NCI-H146 treated with DMSO at 0.1 percent for 48 hours (cell line): ENCODE data around the gene PAXX.
"Not testable (repeated sequence)": the region's sequence is repeated elsewhere in the genome, so short reads cannot be mapped to it uniquely, and the experiment has no call there.

Source experiments
- DNase-seq: peaks from one replicate; lab custom pipeline; 2025; ENCODE audit not compliant: unreplicated experiment; lab: John Stamatoyannopoulos, UW

Gene PAXX

GRCh38 chr9:137000177-137000930, 8.1 kb downstream of the PAXX start:
- no peak for DNase-seq

- DNase-seq: no peak
Observed at GRCh38 chr9:137001857-137002645, 9.8 kb downstream of the PAXX start.

DNA sequence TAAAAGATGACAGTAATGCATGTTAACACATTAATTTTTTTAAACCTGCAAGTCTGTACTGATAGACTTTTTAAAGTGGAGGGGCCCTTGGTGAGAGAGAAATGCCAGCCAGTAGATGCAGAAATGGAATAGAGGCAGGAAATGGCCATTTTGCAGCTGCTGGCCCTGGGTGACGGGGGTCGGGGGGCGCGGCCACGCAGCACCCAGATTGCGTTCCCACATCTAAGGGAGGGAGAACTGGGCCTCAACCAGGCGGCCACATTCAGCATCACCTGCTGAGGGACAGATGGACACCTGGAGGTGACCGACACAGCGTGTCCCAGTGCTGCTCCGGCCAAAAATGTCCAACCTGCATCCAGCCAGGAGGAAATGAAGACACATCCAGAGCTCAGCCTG, 10.4 kb downstream of the PAXX start:
- no peak for DNase-seq

DNA sequence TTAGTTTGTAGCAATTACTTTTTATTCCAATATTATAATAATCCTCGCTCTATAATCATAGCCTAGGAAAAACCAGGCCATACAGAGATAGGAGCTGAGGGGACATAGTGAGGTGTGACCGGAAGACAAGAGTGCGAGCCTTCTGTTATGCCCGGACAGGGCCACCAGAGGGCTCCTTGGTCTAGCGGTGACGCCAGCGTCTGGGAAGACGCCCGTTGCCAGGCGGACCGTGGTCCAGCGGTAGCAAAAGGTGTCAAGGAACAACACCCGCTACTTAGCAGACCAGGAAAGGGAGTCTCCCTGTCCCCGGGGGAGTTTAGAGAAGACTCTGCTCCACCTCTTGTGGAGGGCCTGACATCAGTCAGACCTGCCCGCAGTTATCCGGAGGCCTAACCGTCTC, 12.1 kb downstream of the PAXX start:
- DNase-seq: not testable (repeated sequence)

- no peak for DNase-seq
Observed at GRCh38 chr9:137006116-137007003, 14.1 kb downstream of the PAXX start.

- no peak for DNase-seq
Observed at GRCh38 chr9:137007108-137007815, 15.0 kb downstream of the PAXX start.

DNA sequence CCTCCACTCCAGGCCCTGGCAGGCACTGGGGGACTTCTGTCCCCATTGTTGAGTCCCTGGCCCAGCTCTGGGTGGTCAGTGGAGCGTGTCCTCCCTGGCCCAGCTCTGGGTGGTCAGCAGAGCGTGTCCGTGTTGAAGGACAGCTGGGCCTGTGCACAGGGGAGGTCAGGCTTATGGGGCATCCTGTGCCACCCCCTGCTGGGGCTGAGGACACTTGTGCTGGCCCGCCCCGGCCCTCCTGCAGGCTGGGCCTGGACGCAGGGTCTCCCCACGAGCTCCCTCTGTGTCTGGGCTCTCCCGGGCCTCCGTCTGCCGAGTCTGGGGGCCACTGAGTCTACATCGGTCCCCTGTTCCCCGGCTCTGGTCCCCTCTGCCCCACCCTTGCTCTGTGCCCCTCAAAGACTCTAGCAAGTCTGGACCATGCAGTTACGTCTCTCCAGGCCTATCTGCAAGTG, 15.6 kb downstream of the PAXX start:
- no peak for DNase-seq

GRCh38 chr9:137008312-137008711, 16.1 kb downstream of the PAXX start:
- no peak for DNase-seq

DNA sequence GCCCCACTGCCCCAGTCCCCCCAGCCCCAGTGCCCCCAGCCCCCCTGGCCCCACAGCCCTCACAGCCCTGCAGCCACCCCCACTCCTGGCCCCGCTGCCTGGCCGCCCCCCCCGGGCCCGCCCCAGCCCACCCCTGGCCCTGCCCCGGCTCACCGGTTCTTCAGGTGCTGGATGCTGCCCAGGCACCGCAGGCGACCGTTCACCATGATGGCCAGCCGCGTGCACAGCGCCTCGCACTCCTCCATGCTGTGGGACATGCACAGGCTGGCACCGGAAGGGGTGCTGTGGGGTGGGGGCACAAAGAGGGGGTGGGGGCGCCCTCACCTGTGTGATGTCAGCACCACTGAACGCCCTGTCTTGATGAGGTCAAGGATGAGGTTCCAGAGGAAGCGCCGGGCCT, 17.0 kb downstream of the PAXX start:
- DNase-seq: no peak

- DNase-seq: no peak
Observed at GRCh38 chr9:137009938-137010732, 17.9 kb downstream of the PAXX start.

DNA sequence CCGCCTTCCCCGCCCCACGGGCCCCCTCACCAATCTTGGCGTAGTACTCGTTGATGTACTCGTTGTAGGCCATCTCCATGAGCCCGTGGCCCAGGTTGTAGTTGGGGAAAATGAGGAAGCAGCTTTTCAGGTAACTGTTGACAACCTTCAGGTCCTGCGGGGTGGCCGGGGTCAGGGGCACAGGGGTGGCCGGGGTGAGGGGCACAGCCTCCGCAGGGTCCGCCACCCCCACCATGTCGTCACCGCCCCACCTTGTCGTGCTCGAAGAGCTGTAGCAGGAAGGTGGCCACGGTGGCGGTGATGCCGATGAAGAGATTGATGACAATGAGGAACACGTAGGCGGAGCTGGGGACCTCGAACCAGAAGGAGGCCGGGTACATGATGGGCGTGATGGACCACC, 18.9 kb downstream of the PAXX start:
- DNase-seq: no peak

GRCh38 chr9:137011907-137012675, 19.9 kb downstream of the PAXX start:
- no peak for DNase-seq

- DNase-seq: no peak
Observed at GRCh38 chr9:137012694-137013570, 20.7 kb downstream of the PAXX start.

DNA sequence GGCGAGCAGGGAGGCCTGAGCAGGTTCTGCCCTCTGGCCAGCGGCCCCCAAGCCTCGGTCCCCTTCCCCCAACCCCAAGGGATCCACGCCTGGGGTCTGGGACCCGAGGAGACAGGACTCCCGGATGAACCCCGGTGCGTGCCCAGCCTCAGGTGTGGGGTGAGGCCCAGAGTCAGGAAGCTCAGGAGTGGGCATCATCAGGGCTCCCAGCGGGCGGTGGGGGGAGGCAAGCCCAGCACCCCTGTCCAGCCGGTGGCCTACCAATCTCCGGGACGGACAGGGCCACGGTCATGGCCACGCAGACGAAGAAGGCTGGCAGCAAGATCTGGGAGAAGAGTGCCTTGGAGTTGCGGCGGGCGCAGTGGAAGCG, 21.3 kb downstream of the PAXX start:
- DNase-seq: no peak

- DNase-seq: no peak
Observed at GRCh38 chr9:137014166-137014565, 21.9 kb downstream of the PAXX start.

- no peak for DNase-seq
Observed at GRCh38 chr9:137014776-137015539, 22.7 kb downstream of the PAXX start.

DNA sequence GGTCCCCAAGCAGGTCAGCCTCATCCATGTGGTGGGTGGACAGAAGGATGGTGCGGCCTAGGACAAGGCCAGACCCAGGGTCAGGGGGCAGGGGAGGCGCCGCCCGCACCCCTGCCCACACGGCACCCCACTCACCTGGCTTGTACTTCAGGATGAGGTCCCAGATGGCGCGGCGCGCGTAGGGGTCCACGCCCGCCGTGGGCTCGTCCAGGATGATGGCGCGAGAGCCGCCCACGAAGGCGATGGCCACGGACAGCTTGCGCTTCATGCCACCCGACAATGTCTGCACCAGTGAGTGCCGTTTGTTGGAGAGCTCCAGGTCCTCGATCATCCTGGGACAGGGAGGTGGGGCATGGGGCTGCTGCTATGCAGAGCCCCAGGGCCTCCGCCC, 23.3 kb downstream of the PAXX start:
- no peak for DNase-seq

DNA sequence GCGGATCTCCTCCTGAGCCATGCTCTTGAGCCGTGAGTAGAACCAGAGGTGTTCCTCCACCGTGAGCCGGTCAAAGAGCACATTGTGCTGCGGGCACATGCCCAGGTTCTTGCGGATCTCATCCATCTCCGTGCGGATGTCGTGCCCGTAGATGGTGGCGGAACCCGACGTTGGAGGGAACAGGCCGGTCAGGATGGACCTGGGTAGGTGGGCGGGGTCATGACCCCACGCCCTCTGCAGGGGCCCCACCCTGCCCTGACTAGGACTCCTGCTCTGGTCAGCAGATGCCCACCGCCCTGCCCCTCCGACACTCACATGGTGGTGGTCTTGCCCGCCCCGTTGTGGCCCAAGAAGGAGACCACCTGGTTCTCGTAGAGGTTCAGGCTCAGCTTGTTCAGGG, 23.8 kb downstream of the PAXX start:
- DNase-seq: no peak
